LNCAP (cell line): ENCODE data around the gene UQCR11.

Source experiments
- CTCF ChIP-seq: fragments of 450-650 bp; IDR thresholded peaks from 2 replicates; pipeline ENCODE4 v1.5.1; 2017; ENCODE audit warnings: mild to moderate bottlenecking

Gene UQCR11

GRCh38 chr19:1567116-1567847, 38.0 kb downstream of the UQCR11 start:
- TF ChIP-seq CTCF, result no peak

GRCh38 chr19:1566392-1567115, 38.7 kb downstream of the UQCR11 start:
- TF ChIP-seq CTCF, result no peak

GRCh38 chr19:1563251-1563650, 42.0 kb downstream of the UQCR11 start:
- TF ChIP-seq CTCF, result no peak

- no peak for TF ChIP-seq CTCF
Measured at GRCh38 chr19:1561236-1561842, 43.9 kb downstream of the UQCR11 start.

- no peak for TF ChIP-seq CTCF
Measured at GRCh38 chr19:1560286-1560882, 44.9 kb downstream of the UQCR11 start.

- TF ChIP-seq CTCF, result no peak
Measured at GRCh38 chr19:1558552-1558951, 46.7 kb downstream of the UQCR11 start.

- no peak for TF ChIP-seq CTCF
Measured at GRCh38 chr19:1556390-1557070, 48.7 kb downstream of the UQCR11 start.
